A673 (cell line): ENCODE data around the gene KRT40. TPM values are rescaled to one million over a fixed set of nuclear protein-coding genes. Genes with fewer than 3 reads are reported as not detected.

Source experiments
- BruUV-seq: library from RNA; stranded (reverse); fragments of 400-500 nt; replicated peaks from 2 replicates; lab custom pipeline; 2021; lab: Mats Ljungman, UMichigan
- CTCF ChIA-PET: fragments of 300-600 bp; sonication (Branson Sonifier 250); formaldehyde crosslinking; loops from one replicate; lab custom pipeline; 2022; ENCODE audit warnings: antibody characterized with exemption; lab: Charles Lee
- POLR2A ChIA-PET: fragments of 300-600 bp; sonication (Branson Sonifier 250); formaldehyde crosslinking; loops from one replicate; lab custom pipeline; 2022; ENCODE audit warnings: antibody characterized with exemption; ENCODE audit not compliant: low non-redundant PET; lab: Charles Lee
- DNase-seq: peaks from one replicate; pipeline ENCODE4 v3.0.0-alpha.2; 2015; ENCODE audit warnings: low spot score
- H3K27ac ChIP-seq: fragments of 200-600 bp; sonication (generic); 2 replicates; pipeline ENCODE4 v1.5.1; 2016; ENCODE audit warnings: mixed run types, low read depth, mild to moderate bottlenecking, mixed read lengths, antibody characterized with exemption, low read length; ENCODE audit not compliant: poor library complexity, severe bottlenecking
- H3K27me3 ChIP-seq: fragments of 200-600 bp; sonication (generic); replicated peaks from 2 replicates; pipeline ENCODE4 v1.6.1; 2017; ENCODE audit warnings: mixed run types, low read depth, mild to moderate bottlenecking, mixed read lengths, antibody characterized with exemption, low read length; ENCODE audit not compliant: insufficient read depth, poor library complexity
- H3K36me3 ChIP-seq: fragments of 200-600 bp; sonication (generic); 2 replicates; pipeline ENCODE4 v1.6.1; 2016; ENCODE audit warnings: mixed run types, mild to moderate bottlenecking, mixed read lengths, antibody characterized with exemption, low read length; ENCODE audit not compliant: insufficient read depth, poor library complexity, severe bottlenecking
- H3K4me1 ChIP-seq: fragments of 200-600 bp; sonication (generic); 2 replicates; pipeline ENCODE4 v1.6.1; 2017; ENCODE audit warnings: mixed run types, mild to moderate bottlenecking, mixed read lengths, antibody characterized with exemption, low read length; ENCODE audit not compliant: insufficient read depth, poor library complexity, severe bottlenecking
- H3K4me3 ChIP-seq: fragments of 200-600 bp; sonication (generic); 2 replicates; pipeline ENCODE4 v1.5.1; 2016; ENCODE audit warnings: low read depth, mixed run types, mild to moderate bottlenecking, mixed read lengths, low read length; ENCODE audit not compliant: poor library complexity, severe bottlenecking
- H3K9me3 ChIP-seq: fragments of 200-600 bp; sonication (generic); 2 replicates; pipeline ENCODE4 v1.6.1; 2016; ENCODE audit warnings: mixed run types, low read depth, mild to moderate bottlenecking, mixed read lengths, antibody characterized with exemption, low read length; ENCODE audit not compliant: poor library complexity, severe bottlenecking
- EZH2 ChIP-seq: fragments of 200-600 bp; sonication (generic); IDR thresholded peaks from 2 replicates; pipeline ENCODE4 v1.6.1; 2017; ENCODE audit warnings: borderline replicate concordance, low read depth, mild to moderate bottlenecking, mixed read lengths, antibody characterized with exemption, low read length; ENCODE audit not compliant: poor library complexity, severe bottlenecking
- intact Hi-C: fragments of 100-400 bp; cut with micrococcal nuclease; formaldehyde crosslinking; loops from one replicate; pipeline ENCODE4 v1.10.0; 2022; ENCODE audit not compliant: unreplicated experiment
- total RNA-seq: library from RNA; stranded (reverse); gene quantifications from 2 replicates; pipeline ENCODE4 v1.2.3, GENCODE V29; 2021
- TF ChIP-seq, protein P1 (sequence below): fragments of 300-800, 200-600 bp; sonication (generic); conservative IDR thresholded peaks from 2 replicates; pipeline ENCODE4 v1.5.1; 2017; ENCODE audit warnings: low read depth, mild to moderate bottlenecking, antibody characterized with exemption, low read length, moderate library complexity, mixed read lengths

The KRT40 gene
- total RNA-seq, 1 experiment from 2014 or later = 1.1 TPM

DNA sequence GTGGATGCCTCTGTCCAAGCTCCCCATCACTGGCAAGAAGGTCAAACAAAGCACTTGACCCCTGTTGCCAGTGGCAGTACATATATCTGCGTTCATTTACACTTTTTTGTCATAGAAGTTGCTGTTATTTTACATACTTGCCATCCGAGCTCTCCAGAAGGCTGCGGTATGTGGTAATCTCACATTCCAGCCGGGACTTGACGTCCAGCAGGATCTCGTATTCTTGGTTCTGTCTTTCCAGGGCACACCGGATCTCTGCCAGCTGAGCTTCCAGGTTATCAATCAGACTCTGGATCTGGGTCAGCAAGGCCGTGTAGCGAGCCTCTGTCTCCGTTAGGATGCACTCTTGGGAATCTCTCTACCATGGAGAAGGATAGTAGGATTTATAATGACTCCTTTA, 24.0 kb downstream of the KRT40 start:
- no peaks in the 10 kb centered on the region for H3K9me3 ChIP-seq
- no peak overlapping the region for H3K27ac ChIP-seq
- no peaks in the 10 kb centered on the region for H3K27me3 ChIP-seq
- BruUV-seq = no TSS peak
- TF ChIP-seq, protein P1, sequence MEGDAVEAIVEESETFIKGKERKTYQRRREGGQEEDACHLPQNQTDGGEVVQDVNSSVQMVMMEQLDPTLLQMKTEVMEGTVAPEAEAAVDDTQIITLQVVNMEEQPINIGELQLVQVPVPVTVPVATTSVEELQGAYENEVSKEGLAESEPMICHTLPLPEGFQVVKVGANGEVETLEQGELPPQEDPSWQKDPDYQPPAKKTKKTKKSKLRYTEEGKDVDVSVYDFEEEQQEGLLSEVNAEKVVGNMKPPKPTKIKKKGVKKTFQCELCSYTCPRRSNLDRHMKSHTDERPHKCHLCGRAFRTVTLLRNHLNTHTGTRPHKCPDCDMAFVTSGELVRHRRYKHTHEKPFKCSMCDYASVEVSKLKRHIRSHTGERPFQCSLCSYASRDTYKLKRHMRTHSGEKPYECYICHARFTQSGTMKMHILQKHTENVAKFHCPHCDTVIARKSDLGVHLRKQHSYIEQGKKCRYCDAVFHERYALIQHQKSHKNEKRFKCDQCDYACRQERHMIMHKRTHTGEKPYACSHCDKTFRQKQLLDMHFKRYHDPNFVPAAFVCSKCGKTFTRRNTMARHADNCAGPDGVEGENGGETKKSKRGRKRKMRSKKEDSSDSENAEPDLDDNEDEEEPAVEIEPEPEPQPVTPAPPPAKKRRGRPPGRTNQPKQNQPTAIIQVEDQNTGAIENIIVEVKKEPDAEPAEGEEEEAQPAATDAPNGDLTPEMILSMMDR = no peak
- no peak for DNase-seq
- intact Hi-C loops = no loop called here
- H3K4me1 ChIP-seq = no peaks in the 10 kb centered on the region
- POLR2A ChIA-PET = no interaction called here
- H3K36me3 ChIP-seq = no peaks in the 10 kb centered on the region
- H3K4me3 ChIP-seq = no peak overlapping the region
- CTCF ChIA-PET = no interaction called here

DNA sequence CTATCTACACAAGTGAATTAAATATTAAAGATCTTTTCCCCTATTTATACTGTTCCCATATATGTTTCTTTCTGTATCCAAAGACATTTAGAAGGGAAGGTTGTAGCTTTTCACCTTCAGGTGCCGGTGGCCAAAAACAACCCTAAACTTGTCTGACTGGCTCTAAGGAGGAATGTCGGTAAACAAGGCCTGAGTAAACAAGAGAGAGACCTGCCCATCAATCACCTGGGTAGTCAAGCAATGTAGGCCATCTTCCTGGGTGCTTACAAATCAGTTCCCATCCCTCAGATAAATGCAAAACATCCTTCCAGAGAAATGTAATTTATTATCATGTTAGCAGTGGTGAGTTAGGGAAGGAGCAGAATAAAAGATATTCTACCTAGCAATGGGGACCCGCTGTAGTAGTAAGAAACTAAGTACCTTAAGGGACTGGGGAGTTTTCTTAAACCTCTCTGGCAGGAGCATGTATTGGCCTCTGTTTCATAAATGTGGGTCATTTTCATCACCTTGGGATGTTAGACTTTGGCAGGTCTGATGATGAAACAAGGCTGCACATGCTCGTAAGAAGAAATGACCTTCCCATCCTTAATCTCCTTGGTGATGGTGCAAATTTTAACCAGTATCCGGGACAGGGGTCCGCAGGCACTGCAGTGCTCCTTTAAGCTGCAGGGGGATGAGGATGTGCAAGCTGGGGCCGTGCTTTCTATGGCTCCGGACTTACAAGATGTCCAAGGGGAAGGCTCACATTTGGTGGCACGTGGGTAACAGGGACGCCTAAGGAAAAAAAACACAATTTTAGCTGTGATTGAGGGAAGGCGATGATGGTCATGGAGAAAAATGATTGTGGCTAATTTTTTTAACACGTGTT, 25.8 kb downstream of the KRT40 start:
- no peaks in the 10 kb centered on the region for H3K9me3 ChIP-seq
- H3K4me1 ChIP-seq = no peaks in the 10 kb centered on the region
- BruUV-seq = no TSS peak
- DNase-seq = no peak
- CTCF ChIA-PET = no interaction called here
- H3K4me3 ChIP-seq = no peak overlapping the region
- H3K27ac ChIP-seq = no peak overlapping the region
- POLR2A ChIA-PET = no interaction called here
- intact Hi-C loops = no loop called here
- TF ChIP-seq, protein P1 = no peak
- no peak for TF ChIP-seq EZH2
- no peaks in the 10 kb centered on the region for H3K36me3 ChIP-seq
- H3K27me3 ChIP-seq = no peaks in the 10 kb centered on the region

DNA sequence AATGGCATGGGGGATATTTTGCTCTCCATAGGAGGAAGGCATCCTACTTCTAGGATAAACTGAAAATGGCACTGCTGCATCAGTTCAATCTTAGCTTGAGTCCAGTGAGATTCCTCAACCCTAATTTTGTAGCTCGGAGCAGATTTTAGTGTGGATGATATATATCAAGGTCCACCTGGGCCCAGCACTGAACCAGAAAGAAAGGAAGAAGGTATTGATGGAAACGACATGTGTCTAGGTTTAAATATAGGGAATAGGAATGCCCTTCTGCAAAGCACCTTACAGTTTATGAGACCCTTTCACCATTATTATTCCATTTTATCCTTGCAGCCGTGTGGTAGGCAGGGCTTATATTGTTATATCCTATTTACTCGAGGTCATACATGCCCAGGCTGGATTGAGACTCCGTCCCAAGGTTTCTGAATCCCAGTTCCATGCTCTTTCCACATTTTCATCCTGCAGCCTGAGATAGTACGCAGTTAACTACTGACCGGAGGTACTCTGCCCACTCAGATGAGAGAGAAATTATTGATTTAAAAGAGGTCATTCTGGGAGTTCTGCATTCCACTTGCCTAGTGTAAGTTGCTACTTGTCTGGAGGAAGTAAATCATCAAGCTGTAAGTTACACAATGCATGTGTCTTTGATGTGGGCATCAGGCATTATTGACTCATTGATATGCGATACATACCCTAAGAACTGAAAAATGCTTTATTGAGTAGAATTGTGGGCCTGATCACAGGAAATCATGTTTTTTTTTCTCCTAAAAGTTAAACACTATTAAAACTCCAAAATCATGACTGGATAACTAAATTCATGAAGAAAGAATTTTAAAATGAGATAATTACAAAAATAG, 27.5 kb downstream of the KRT40 start:
- CTCF ChIA-PET = no interaction called here
- no peaks in the 10 kb centered on the region for H3K9me3 ChIP-seq
- BruUV-seq = no TSS peak
- H3K36me3 ChIP-seq = no peaks in the 10 kb centered on the region
- intact Hi-C loops = no loop called here
- TF ChIP-seq, protein P1 = no peak
- TF ChIP-seq EZH2 = no peak
- POLR2A ChIA-PET = no interaction called here
- H3K4me3 ChIP-seq = no peak overlapping the region
- no peak overlapping the region for H3K27ac ChIP-seq
- DNase-seq = no peak
- peaks cover 15% of the 10 kb centered on the region for H3K4me1 ChIP-seq
- H3K27me3 ChIP-seq = no peaks in the 10 kb centered on the region
